ENCODE data around the gene MAP10.

The MAP10 gene

DNA sequence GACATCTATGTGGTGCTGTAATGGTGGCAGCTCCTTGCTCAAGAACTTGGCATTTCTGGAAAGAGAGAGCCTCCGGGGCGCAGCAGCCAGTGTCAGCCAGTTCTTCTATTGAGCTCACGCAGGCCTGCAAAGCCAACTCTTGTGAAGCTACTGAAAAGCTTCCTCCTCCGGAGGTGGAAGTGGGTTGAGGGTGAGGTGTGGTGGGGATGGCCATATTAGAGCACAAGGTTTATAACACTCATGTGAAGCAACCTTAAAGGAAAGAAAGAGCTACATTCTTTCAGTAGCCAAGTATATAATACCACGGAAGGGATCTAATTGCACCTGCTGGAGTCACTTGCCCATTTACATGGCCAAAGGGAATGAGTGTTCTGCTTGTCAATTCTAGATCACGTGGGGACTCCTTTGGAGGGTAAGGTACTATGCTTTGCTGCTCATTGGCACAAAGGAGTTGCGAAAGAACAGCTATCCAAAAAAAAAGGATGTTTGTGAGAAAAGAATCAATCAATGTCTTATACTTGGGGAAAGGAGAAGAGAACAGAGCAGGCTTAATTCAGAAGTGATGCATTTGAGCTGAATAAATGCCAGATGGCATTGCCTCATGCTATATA, 18.3 kb upstream of the MAP10 start:
- H3K4me1 ChIP-seq (ENCODE audit: insufficient read depth, insufficient read length) = no peaks in the 10 kb centered on the region
- no peak for DNase-seq (ENCODE audit: low read depth, low spot score)
- no peak overlapping the region for H3K9ac ChIP-seq (ENCODE audit: insufficient read length, low read depth)
- no peaks in the 10 kb centered on the region for H3K27me3 ChIP-seq (ENCODE audit: insufficient read depth, insufficient read length)
- TF ChIP-seq ZNF274 (IDR thresholded peaks at IDR 0.05; ENCODE audit: low read depth, low read length) = no peak
- no peak for TF ChIP-seq YY1 (IDR thresholded peaks at IDR 0.05; ENCODE audit: insufficient read depth, insufficient read length)
- no peak for TF ChIP-seq SUZ12 (IDR thresholded peaks at IDR 0.05; ENCODE audit: extremely low read depth, insufficient read depth, insufficient read length)
- no peaks in the 10 kb centered on the region for H3K9me3 ChIP-seq (ENCODE audit: insufficient read depth, low read length)
- H3K4me3 ChIP-seq (ENCODE audit: insufficient read length, low read depth) = no peak overlapping the region
- H3K36me3 ChIP-seq (ENCODE audit: insufficient read depth, insufficient read length, low read length) = no peaks in the 10 kb centered on the region

DNA sequence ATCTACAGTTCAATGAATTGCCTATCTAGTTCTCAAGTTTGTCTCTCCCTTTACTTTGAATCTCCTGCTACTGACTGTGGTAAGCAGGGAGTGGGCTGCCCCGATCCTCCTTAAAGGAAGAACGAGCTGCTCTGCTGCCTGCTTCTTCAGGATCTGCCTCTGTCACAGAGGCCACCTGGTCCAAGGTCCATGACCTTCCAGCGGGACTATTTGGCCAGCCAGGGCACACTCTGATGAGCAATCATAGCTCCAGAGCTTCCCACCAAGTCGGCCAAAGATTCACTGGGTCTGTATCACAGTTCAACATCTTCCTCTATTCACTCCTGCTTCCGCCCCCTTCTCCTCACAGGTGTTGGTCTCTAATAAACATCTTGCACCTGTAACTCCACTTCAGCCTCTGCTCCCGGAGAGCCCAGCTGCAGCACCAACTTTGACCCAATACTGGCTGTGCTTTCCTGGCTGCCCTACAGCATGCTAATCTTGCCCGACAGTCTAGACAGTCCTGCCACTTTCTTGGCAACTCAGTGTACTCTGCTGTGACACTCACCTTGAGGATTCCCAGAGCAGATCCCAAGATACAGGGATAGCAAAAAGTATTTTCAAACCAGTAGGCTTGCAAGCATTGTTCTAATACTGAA, 16.9 kb upstream of the MAP10 start:
- H3K36me3 ChIP-seq (ENCODE audit: insufficient read depth, insufficient read length, low read length) = no peaks in the 10 kb centered on the region
- no peaks in the 10 kb centered on the region for H3K27me3 ChIP-seq (ENCODE audit: insufficient read depth, insufficient read length)
- TF ChIP-seq ZNF274 (IDR thresholded peaks at IDR 0.05; ENCODE audit: low read depth, low read length) = no peak
- no peak for TF ChIP-seq YY1 (IDR thresholded peaks at IDR 0.05; ENCODE audit: insufficient read depth, insufficient read length)
- no peak for TF ChIP-seq SUZ12 (IDR thresholded peaks at IDR 0.05; ENCODE audit: extremely low read depth, insufficient read depth, insufficient read length)
- H3K9ac ChIP-seq (ENCODE audit: insufficient read length, low read depth) = no peak overlapping the region
- H3K9me3 ChIP-seq (ENCODE audit: insufficient read depth, low read length) = no peaks in the 10 kb centered on the region
- H3K4me1 ChIP-seq (ENCODE audit: insufficient read depth, insufficient read length) = no peaks in the 10 kb centered on the region
- no peak for DNase-seq (ENCODE audit: low read depth, low spot score)
- H3K4me3 ChIP-seq (ENCODE audit: insufficient read length, low read depth) = no peak overlapping the region

DNA sequence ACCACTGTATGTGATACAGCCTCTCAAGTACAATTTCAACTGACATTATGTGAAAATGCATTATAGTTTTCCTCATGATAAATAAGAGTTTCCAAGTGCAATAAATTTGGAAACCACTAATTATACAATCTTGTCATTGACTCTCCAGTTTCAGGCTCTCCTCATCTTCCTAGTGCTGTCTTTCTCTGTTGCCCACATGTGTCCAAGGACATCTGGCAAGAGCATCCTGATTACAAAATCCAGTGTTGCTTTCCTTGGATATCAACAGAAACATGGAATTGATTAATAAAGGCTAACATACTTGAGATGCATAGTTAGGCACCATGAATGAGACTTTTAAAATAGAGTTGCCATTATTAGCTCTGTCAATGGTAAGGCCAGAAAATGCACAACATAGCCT, 15.6 kb upstream of the MAP10 start:
- Histone ChIP-seq H3K9me3 (ENCODE audit: insufficient read depth, low read length) (no peaks in the 10 kb centered on the region), H3K4me1 (ENCODE audit: insufficient read depth, insufficient read length) (no peaks in the 10 kb centered on the region), H3K9ac (ENCODE audit: insufficient read length, low read depth) (no peak overlapping the region), H3K36me3 (ENCODE audit: insufficient read depth, insufficient read length, low read length) (no peaks in the 10 kb centered on the region), H3K4me3 (ENCODE audit: insufficient read length, low read depth) (no peak overlapping the region), H3K27me3 (ENCODE audit: insufficient read depth, insufficient read length) (no peaks in the 10 kb centered on the region)
- TF ChIP-seq SUZ12 (IDR thresholded peaks at IDR 0.05; ENCODE audit: extremely low read depth, insufficient read depth, insufficient read length) = no peak
- no peak for TF ChIP-seq YY1 (IDR thresholded peaks at IDR 0.05; ENCODE audit: insufficient read depth, insufficient read length)
- TF ChIP-seq ZNF274 (IDR thresholded peaks at IDR 0.05; ENCODE audit: low read depth, low read length) = no peak
- DNase-seq (ENCODE audit: low read depth, low spot score) = no peak

DNA sequence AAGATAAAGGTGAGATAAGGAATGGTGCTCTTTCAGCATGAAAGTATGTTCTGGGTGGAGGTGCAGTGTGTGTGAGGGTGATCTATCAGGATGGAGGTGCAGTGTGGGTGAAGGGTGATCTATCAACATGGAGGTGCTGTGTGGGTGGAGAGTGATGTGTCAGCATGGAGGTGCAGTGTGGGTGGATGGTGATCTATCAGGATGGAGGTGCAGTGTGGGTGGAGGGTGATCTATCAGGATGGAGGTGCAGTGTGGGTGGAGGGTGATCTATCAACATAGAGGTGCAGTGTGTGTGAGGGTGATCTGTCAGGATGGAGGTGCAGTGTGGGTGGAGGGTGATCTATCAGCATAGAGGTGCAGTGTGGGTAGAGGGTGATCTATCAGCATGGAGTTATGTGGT, 12.3 kb upstream of the MAP10 start:
- no peak for TF ChIP-seq SUZ12 (IDR thresholded peaks at IDR 0.05; ENCODE audit: extremely low read depth, insufficient read depth, insufficient read length)
- no peak for TF ChIP-seq ZNF274 (IDR thresholded peaks at IDR 0.05; ENCODE audit: low read depth, low read length)
- TF ChIP-seq YY1 (IDR thresholded peaks at IDR 0.05; ENCODE audit: insufficient read depth, insufficient read length) = no peak
- H3K4me1 ChIP-seq (ENCODE audit: insufficient read depth, insufficient read length) = no peaks in the 10 kb centered on the region

DNA sequence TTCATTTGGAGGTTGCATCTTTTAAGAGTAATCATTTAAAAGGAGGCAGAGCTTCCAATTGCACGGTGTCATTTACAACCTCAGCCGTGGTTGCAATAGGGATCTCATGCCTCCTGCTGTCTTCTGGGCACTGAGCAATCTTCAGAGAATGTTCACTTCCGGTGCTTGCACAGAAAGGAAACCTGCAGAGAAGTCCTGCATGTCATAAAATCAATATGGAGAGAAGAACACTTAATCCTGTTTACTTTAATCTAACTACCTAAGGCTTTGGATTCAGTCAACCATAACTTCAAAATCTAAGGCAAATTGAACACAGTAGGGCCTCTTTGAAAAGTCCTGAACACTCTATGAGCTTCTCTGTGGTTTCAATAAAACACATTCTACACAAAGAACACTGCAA, 11.3 kb upstream of the MAP10 start:
- no peak overlapping the region for H3K9ac ChIP-seq (ENCODE audit: insufficient read length, low read depth)
- no peaks in the 10 kb centered on the region for H3K27me3 ChIP-seq (ENCODE audit: insufficient read depth, insufficient read length)
- no peak overlapping the region for H3K4me3 ChIP-seq (ENCODE audit: insufficient read length, low read depth)
- no peaks in the 10 kb centered on the region for H3K36me3 ChIP-seq (ENCODE audit: insufficient read depth, insufficient read length, low read length)
- TF ChIP-seq ZNF274 (IDR thresholded peaks at IDR 0.05; ENCODE audit: low read depth, low read length) = no peak
- TF ChIP-seq SUZ12 (IDR thresholded peaks at IDR 0.05; ENCODE audit: extremely low read depth, insufficient read depth, insufficient read length) = no peak
- no peak for TF ChIP-seq YY1 (IDR thresholded peaks at IDR 0.05; ENCODE audit: insufficient read depth, insufficient read length)
- H3K4me1 ChIP-seq (ENCODE audit: insufficient read depth, insufficient read length) = no peaks in the 10 kb centered on the region
- DNase-seq (ENCODE audit: low read depth, low spot score) = no peak
- H3K9me3 ChIP-seq (ENCODE audit: insufficient read depth, low read length) = no peaks in the 10 kb centered on the region

More for the DNA sequence above, 12.3 kb upstream of the MAP10 start:
- H3K36me3 ChIP-seq (ENCODE audit: insufficient read depth, insufficient read length, low read length) = no peaks in the 10 kb centered on the region
- no peak overlapping the region for H3K4me3 ChIP-seq (ENCODE audit: insufficient read length, low read depth)
- no peaks in the 10 kb centered on the region for H3K27me3 ChIP-seq (ENCODE audit: insufficient read depth, insufficient read length)
- DNase-seq (ENCODE audit: low read depth, low spot score) = no peak
- H3K9me3 ChIP-seq (ENCODE audit: insufficient read depth, low read length) = no peaks in the 10 kb centered on the region
- no peak overlapping the region for H3K9ac ChIP-seq (ENCODE audit: insufficient read length, low read depth)

DNA sequence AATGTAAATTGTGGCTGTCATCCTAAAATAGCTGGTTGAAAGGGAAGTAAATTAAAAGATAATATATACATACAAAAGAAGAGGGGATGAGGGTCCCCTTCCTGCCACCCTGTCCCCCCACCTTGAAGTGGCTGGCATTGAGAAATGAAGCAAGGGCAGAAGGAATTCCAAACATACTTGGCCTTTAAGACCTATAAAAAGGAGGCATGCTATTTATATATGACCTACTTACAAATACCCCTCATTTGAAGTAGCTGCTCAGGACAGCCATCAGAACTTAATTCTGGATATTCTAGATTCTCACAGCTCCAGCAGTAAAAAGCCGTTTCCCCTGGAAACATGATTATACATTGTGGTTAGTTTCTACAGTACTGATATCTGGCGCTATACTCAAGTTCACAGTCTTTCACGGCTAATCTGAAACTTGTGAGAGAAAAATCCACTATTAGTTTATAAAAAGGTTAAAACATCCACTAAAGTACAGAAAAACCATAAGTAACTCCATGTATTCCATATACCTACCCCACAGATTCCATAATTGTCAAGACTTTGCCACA, 9.6 kb upstream of the MAP10 start:
- H3K9me3 ChIP-seq (ENCODE audit: insufficient read depth, low read length) = no peaks in the 10 kb centered on the region
- no peak for TF ChIP-seq SUZ12 (IDR thresholded peaks at IDR 0.05; ENCODE audit: extremely low read depth, insufficient read depth, insufficient read length)
- no peak for TF ChIP-seq ZNF274 (IDR thresholded peaks at IDR 0.05; ENCODE audit: low read depth, low read length)
- TF ChIP-seq YY1 (IDR thresholded peaks at IDR 0.05; ENCODE audit: insufficient read depth, insufficient read length) = no peak

DNA sequence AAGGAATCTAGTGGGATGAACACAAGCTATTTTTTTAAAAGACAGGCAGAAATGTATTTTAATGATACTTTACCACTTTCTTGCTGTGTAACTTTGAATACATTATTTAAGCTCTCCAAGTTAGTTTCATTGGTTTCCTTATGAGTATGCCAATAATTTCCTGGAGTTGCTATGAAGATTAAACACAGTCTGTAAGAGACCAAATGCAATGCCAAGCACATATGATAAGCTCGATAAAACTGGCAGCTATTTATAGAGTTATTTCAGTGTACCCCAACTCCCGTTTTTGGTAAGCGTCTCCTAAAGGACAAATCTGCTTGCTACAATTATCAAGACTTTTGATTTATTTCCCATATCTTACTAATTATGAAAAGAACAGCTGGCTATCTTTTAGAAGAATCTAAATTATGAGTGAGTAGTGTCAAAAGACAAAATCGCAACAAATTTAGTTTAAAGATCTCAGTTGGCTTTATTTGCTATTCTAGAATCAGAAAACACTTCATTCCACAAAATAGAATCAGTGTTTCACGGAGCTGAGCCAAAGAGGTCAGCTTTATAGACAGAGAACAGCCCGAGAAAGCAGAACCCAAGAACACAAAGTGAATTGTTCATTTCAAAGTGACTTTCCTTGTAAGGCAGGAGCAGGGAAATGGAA, 7.2 kb upstream of the MAP10 start:
- H3K4me3 ChIP-seq (ENCODE audit: insufficient read length, low read depth) = no peak overlapping the region
- H3K4me1 ChIP-seq (ENCODE audit: insufficient read depth, insufficient read length) = no peaks in the 10 kb centered on the region
- H3K9me3 ChIP-seq (ENCODE audit: insufficient read depth, low read length) = no peaks in the 10 kb centered on the region
- no peaks in the 10 kb centered on the region for H3K36me3 ChIP-seq (ENCODE audit: insufficient read depth, insufficient read length, low read length)
- H3K9ac ChIP-seq (ENCODE audit: insufficient read length, low read depth) = no peak overlapping the region
- no peak for TF ChIP-seq ZNF274 (IDR thresholded peaks at IDR 0.05; ENCODE audit: low read depth, low read length)
- no peak for TF ChIP-seq SUZ12 (IDR thresholded peaks at IDR 0.05; ENCODE audit: extremely low read depth, insufficient read depth, insufficient read length)
- TF ChIP-seq YY1 (IDR thresholded peaks at IDR 0.05; ENCODE audit: insufficient read depth, insufficient read length) = no peak
- H3K27me3 ChIP-seq (ENCODE audit: insufficient read depth, insufficient read length) = no peaks in the 10 kb centered on the region
- DNase-seq (ENCODE audit: low read depth, low spot score) = no peak

More for the DNA sequence above, 9.6 kb upstream of the MAP10 start:
- Histone ChIP-seq H3K27me3 (ENCODE audit: insufficient read depth, insufficient read length) (no peaks in the 10 kb centered on the region), H3K4me1 (ENCODE audit: insufficient read depth, insufficient read length) (no peaks in the 10 kb centered on the region), H3K36me3 (ENCODE audit: insufficient read depth, insufficient read length, low read length) (no peaks in the 10 kb centered on the region), H3K9ac (ENCODE audit: insufficient read length, low read depth) (no peak overlapping the region), H3K4me3 (ENCODE audit: insufficient read length, low read depth) (no peak overlapping the region)
- no peak for DNase-seq (ENCODE audit: low read depth, low spot score)

All from NT2/D1 (cell line).